ENCODE results near the gene MTX3. TPM values are rescaled to one million over a fixed set of nuclear protein-coding genes. Genes with fewer than 3 reads are reported as not detected.

The MTX3 gene
- polyA plus RNA-seq, 1 of the 3 experiments (the other 2 are of a cell fraction): 6.8 TPM

GRCh38 chr5:79959407-79959806 is 31.7 kb downstream of the MTX3 start:
- Histone ChIP-seq H3K27me3 (ENCODE audit: insufficient read depth) (no peaks in the 10 kb centered on the region), H3K4me3 (ENCODE audit: low read depth in 2 of 2, low read length in 1 of 2) (no peak overlapping the region), H4K20me1 (ENCODE audit: insufficient read depth) (no peaks in the 10 kb centered on the region), H3K36me3 (replicated peaks in 1 of 2; ENCODE audit: control insufficient read depth in 1 of 2, insufficient read depth in 2 of 2, low read length in 1 of 2) (no peaks in the 10 kb centered on the region), H3K9ac (no peak overlapping the region), H3K4me1 (ENCODE audit: control insufficient read depth in 1 of 2, insufficient read depth in 2 of 2, low read depth in 1 of 2, low read length in 1 of 2) (peaks cover 0 to 8% of the 10 kb centered on the region in 2 experiments; a peak in 1 of 4 replicates), H3K4me2 (no peak overlapping the region), H3K27ac (ENCODE audit: low read depth in 2 of 2, low read length in 1 of 2) (no peak overlapping the region), H2AFZ (ENCODE audit: low read depth) (no peak overlapping the region), H3F3A (replicated peaks; ENCODE audit: insufficient read depth) (no peaks in the 10 kb centered on the region), H3K9me3 (no peaks in the 10 kb centered on the region), H3K79me2 (ENCODE audit: insufficient read depth) (no peaks in the 10 kb centered on the region), H3K9me2 (no peaks in the 10 kb centered on the region)
- no peak for DNase-seq
- ChIA-PET CTCF (interaction anchor here (1.1 to 1.4 kb wide), 2 partner anchors 26 to 102 kb away, joined by 3 to 4 read pairs; no protein-coding TSS in a partner anchor), POLR2A (no interaction called here)
- whole genome bisulfite sequencing (ENCODE audit: low lambda C conversion rate): 72% methylated on average over 8 of the region's 8 CpGs
- TF ChIP-seq CTCF (IDR thresholded peaks at IDR 0.05) (no peak), EZH2phosphoT487 (IDR thresholded peaks at IDR 0.05; ENCODE audit: borderline replicate concordance, low read depth) (no peak), MXI1 (IDR thresholded peaks at IDR 0.05; ENCODE audit: low read depth, low read length) (no peak), RXRA (IDR thresholded peaks at IDR 0.05; ENCODE audit: borderline replicate concordance, low read depth) (no peak), NRF1 (IDR thresholded peaks at IDR 0.05; ENCODE audit: low read depth, low read length) (no peak), MEF2A (IDR thresholded peaks at IDR 0.05; ENCODE audit: borderline replicate concordance, low read depth) (no peak), SMC3 (IDR thresholded peaks at IDR 0.05; ENCODE audit: low read depth, low read length) (no peak), POLR2AphosphoS5 (IDR thresholded peaks at IDR 0.05; ENCODE audit: low read depth, low read length) (no peak), RAD21 (IDR thresholded peaks at IDR 0.05; ENCODE audit: low read length) (no peak), PBX3 (IDR thresholded peaks at IDR 0.05) (no peak), GABPA (IDR thresholded peaks at IDR 0.05; ENCODE audit: low read depth) (no peak), USF1 (IDR thresholded peaks at IDR 0.05; ENCODE audit: borderline replicate concordance, low read depth) (no peak), ZBTB33 (IDR thresholded peaks at IDR 0.05; ENCODE audit: borderline replicate concordance, low read depth) (no peak), FOSL2 (IDR thresholded peaks at IDR 0.05; ENCODE audit: borderline replicate concordance, low read depth) (no peak), GATA2 (CRISPR knock-in tag; IDR thresholded peaks at IDR 0.05) (no peak)

Data from SK-N-SH (cell line).